Measurements from ENCODE around the gene CCDC110. TPM values are rescaled to one million over a fixed set of nuclear protein-coding genes. Genes with fewer than 3 reads are reported as not detected.

CCDC110 gene
- total and polyA plus RNA-seq, 9 of the 15 experiments (the other 6 are each of a cell fraction or from before 2014, with no cell fraction given) = 0.04 to 0.35 (median 0.07) TPM; not detected in 4

- TF ChIP-seq ZNF561 (CRISPR knock-in tag; conservative IDR thresholded peaks at IDR 0.05) = no peak
- TF ChIP-seq BRD4 (IDR thresholded peaks at IDR 0.05) = no peak
- TF ChIP-seq, protein P1, sequence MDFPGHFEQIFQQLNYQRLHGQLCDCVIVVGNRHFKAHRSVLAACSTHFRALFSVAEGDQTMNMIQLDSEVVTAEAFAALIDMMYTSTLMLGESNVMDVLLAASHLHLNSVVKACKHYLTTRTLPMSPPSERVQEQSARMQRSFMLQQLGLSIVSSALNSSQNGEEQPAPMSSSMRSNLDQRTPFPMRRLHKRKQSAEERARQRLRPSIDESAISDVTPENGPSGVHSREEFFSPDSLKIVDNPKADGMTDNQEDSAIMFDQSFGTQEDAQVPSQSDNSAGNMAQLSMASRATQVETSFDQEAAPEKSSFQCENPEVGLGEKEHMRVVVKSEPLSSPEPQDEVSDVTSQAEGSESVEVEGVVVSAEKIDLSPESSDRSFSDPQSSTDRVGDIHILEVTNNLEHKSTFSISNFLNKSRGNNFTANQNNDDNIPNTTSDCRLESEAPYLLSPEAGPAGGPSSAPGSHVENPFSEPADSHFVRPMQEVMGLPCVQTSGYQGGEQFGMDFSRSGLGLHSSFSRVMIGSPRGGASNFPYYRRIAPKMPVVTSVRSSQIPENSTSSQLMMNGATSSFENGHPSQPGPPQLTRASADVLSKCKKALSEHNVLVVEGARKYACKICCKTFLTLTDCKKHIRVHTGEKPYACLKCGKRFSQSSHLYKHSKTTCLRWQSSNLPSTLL (IDR thresholded peaks at IDR 0.05) = no peak
- TF ChIP-seq TFAM (CRISPR knock-in tag; conservative IDR thresholded peaks at IDR 0.05) = no peak
- TF ChIP-seq ZNF740 (CRISPR knock-in tag; IDR thresholded peaks at IDR 0.05) = no peak
- no peak for TF ChIP-seq ZNF740 (tag; IDR thresholded peaks at IDR 0.05)
- TF ChIP-seq ZNF449 (CRISPR knock-in tag; IDR thresholded peaks at IDR 0.05) = no peak
- TF ChIP-seq, protein P2, sequence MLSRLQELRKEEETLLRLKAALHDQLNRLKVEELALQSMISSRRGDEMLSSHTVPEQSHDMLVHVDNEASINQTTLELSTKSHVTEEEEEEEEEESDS (CRISPR knock-in tag; IDR thresholded peaks at IDR 0.05) = no peak
- TF ChIP-seq SRSF1 (IDR thresholded peaks at IDR 0.05; ENCODE audit: low read depth, low read length) = no peak
Measured at GRCh38 chr4:185464887-185465286, 6.6 kb downstream of the CCDC110 start (continued).

All from K562 (cell line).